GM18520 (cell line): Measurements from ENCODE around the gene CACNA1B.

Experiments used
- ATAC-seq: cut with Tn5 transposase; IDR thresholded peaks from one replicate; pipeline ENCODE4 v1.9.1; 2021; ENCODE audit not compliant: unreplicated experiment

Gene CACNA1B

DNA sequence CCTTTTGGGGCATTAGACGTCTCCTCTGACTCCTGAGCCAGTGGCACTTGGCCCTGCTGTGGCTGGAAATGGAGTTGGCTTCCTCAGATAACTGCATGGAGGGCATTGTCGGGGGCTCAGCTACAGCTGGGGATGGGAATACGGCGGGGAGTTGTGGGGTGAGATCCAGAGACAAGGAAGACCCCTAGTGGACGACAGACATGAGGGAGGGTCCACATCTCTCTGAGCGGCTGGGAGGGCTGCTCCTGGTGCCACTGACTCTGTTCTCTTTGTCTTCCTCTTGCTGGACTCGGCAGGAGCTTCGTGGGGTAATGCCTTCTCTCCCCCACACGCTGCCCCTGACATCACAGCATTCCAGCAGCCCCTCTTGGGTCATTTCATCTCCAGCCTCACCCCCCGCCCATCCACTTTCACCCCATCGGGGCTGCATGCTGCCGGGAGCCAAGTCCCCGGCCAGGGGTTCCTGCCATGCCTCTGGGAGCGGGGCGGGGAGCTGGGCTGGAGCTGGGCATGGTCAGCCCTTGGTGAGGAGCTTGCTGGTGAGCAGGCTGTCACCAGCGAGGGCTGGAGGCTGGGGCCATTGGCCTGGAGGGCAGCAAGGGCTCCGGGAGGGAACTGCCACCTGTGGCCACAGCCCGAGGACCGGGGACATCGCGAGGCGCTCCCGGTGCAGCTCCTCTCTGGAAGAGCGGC is 172.3 kb downstream of the CACNA1B start:
- ATAC-seq = no peak

DNA sequence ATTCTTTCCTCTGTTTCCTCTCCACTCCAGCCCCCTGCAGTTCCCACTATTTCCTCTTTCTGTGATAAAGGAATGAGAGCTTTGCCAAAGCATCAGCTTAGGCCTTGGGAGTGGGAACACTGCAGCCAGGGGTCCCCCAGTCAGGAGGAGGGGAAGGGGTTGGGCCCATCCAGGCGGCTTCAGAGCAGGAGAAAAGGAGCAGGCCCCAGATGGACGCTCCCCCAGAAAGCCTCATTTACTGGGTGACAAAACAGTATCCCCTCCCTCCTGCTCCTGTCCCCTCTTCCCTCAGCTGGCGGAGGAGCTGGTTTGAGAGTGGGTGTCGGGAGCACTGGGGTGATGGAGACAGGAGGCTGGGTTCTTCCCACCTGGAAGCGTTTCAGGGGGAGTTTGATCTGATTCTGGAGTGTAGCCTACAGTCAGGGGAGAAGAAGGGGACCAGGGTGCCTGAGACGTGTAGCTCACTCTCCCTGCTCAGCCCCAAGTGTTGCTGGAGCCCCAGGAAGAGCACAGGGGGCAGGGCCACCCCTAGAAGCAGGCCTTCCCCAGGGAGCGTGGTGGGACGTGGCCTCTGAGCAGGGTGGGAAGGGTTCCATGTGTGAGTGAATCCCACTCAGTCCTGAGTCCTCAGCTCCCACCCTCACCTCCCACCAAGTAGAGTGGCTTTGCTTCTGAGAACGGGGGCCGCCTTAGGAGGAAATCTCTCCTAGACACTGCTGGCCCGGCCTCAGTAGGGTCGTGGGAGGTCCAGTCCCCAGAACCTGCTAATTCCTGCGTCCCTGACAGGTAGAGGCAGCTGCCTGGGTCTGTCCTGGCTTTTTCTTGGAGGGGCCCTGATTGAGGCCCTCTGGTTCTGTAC is 173.1 kb downstream of the CACNA1B start:
- no peak for ATAC-seq

DNA sequence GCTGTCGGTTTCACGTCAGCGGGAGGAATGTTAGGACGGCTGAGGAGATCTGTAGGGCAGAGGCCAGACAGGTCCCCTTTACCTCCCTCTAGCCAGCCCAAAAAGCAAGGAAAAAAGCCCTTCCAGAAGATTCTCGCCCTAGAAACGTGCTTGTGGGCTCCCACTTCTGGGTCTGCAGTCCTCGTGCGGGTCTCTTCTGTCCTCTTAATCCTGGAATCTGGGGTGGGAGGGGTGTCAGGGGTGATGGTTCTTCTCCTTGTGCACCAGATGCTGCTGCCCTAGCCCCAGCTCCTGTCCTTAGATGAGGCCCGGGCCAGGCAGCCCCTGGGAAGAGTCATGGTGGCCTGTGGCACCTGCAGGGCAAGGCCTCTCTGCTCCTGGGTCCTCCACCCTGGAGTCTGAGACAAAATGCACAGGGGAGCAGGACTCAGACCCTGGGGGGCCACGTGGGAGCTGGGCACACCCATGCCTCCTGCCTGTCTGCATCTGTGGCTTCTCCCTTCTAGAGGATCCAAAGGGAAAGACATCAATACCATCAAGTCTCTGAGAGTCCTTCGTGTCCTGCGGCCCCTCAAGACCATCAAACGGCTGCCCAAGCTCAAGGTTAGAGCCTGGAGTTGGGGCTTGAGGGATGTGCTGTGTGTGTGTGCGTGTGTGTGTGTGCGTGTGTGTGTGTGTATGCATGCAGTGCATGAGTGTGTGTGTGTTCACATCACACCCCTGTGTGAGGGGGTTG is 174.2 kb downstream of the CACNA1B start:
- no peak for ATAC-seq

DNA sequence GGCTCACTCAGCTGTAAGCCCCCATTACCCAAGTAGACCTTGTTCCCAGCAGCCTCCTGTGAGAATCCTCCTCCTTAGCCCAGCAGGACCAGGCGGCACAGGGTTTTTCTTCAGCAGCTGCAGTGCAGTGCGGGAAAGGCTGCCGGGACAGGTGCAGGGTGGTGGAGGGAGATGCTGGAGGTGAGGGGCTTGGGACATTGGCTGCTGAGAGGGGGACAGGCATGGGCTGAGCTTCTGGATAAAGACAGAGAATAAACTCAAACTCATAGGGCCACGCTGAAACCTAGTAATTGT is 174.7 kb downstream of the CACNA1B start:
- no peak for ATAC-seq

DNA sequence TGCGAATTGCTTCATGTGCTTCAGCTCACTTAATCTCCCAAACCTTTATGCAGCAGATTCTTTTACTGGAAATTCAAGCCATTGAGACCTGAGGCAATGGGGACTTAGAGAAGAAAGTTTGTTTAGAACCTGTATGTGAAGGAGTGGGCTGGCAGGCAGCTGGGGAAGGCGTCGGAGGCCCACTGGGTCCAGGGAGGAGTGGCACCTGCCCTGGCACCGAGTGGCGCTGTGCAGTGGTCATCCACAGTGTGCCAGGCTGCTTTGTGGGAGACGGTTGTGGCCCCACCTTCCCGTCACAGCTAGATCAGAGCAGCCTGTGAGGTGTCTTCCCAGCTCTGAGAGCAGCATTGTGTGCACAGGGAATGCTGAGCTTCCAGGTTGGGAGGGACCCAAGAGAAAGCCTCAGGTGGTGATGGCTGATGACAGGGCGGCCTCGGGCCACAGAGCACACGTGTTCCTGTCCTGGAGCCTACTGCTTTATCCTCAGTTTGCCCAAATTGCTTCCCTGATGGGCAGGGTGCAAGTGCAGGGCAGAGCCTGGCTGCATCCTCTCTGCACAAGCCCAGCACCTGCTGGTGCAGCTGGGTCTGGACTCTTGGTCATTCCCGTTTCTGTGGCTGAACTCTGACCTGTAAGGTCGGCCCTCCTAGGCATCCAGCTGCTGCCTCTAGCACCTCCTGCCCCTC is 175.2 kb downstream of the CACNA1B start:
- no peak for ATAC-seq

DNA sequence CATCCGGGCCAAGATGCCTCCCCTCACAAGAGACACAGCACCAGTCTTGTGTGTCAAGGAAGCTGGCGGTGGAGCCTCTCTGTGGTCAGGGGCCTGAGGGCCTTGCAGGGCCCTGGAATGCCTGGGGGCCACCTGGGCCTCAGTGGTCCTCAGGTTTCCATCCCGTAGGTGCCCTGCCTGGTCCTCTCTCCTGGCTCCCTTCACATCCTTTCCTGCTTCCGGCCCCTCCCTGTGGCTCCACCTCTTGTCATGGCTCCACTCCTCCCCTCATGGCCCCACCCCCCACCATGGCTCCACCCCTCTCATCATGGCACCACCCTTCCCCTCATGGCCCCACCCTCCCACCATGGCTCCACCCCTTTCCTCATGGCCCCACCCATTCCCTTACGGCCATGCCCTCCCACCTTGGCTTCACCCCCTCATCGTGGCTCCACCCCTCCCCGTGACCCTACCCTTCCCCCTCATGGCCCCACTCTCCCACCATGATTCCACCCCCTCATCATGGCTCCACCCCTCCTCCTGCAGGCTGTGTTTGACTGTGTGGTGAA is 175.8 kb downstream of the CACNA1B start:
- no peak for ATAC-seq

DNA sequence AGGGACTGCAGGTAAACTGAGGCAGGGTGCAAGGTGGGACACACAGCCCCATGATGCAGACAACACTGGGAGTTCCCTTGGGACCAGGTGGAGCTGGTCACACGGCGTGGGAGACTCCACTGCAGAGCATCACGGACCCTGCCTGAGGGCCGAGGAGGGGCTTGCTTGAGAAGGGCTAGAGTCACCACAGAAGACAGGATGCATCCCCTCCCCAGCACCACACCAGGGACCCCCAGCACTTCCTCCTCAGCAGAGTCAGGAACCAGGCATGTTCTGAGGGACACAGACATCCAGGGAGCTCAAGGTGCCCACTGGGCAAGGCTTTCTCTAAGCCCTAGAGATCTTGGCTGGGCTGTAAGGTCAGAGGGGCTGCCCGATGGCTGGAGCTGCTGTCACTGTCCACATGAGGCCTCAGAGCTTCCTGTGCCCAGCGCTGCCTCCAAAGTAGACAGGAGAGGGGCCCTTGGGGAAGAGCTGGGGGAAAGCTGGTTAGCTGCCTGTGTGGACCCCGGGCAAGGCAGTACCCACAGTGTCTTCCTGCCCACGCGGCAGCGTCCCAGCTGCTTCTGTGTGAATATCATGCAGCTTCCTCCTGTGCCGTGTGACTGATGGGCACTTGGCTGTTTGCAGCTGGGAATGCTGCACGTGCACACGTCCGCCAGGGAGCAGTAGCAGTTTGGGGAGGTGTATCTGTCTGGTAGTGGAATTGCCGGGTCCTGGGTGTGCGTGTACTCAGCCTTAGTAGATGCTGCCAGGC is 176.6 kb downstream of the CACNA1B start:
- no peak for ATAC-seq

DNA sequence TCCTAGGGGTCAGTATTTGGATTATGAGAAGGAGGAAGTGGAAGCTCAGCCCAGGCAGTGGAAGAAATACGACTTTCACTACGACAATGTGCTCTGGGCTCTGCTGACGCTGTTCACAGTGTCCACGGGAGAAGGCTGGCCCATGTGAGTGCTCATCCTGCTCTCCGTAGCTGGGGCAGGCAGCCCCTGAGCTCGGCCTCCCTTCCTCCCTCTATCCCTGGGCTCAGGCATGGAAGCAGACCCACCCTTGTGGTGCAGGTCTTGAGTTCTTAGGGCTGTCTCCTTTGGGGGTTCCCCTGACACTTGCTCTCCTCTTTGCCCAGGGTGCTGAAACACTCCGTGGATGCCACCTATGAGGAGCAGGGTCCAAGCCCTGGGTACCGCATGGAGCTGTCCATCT is 180.1 kb downstream of the CACNA1B start:
- ATAC-seq = no peak

- ATAC-seq = no peak
Measured at GRCh38 chr9:138058181-138058580, 180.6 kb downstream of the CACNA1B start.

GRCh38 chr9:138059196-138059595 is 181.6 kb downstream of the CACNA1B start:
- no peak for ATAC-seq

DNA sequence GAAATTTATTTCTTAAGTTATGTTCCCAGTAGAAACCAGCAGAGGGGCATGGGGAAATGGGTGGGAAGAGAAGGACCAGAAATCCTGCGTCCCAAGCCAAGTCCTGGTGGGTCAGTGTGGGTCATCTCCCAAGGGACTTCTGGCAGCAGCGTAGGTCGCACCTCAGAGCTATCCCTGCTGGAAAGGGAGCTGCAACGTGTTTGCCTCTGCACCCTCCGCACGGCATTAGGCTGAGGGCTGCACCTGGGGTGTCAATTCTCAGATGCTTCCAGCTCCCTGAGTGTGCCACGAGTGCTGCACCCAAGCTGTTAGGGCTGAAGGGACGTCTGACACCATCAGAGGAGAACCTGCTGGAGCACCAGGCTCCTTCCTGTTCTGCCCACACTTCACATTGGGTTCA is 182.8 kb downstream of the CACNA1B start:
- ATAC-seq = no peak

GRCh38 chr9:138060881-138061280 is 183.3 kb downstream of the CACNA1B start:
- ATAC-seq = no peak

DNA sequence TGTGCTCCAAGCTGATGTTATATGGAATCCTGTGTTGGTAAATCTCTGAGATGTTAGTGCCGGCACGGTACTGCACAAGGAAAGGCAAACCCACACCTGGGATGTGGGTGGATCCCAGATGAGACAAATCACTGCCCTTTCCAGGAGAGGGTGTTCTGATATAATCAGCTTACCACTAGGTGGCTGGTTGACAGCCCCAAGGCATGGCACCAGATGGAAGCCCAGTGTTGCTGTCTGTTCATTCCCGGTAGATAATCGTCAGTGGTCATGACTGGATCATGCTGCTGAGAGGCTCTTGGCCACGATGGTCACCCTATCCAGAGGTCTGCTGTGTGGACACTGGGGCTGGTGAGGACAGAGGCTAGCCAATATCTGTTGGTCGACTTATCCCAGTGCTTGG is 184.0 kb downstream of the CACNA1B start:
- no peak for ATAC-seq

- no peak for ATAC-seq
Measured at GRCh38 chr9:138062196-138062595, 184.6 kb downstream of the CACNA1B start.

DNA sequence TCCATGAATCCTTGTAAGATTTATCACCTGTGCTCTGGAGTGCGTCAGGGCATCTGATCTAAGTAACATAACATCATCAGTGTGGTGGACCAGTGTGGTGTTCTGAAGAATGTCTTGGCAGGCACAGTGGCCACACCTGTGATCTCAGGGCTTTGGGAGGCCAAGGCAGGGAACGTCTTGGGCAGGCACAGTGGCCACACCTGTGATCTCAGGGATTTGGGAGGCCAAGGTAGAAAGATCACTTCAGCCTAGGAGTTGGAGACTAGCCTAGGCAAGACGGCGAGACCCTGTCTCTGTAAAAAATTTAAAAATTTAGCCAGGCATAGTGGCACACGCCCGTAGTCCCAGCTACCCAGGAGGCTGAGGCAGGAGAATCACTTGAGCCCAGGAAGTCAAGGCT is 185.5 kb downstream of the CACNA1B start:
- no peak for ATAC-seq

GRCh38 chr9:138063785-138064184 is 186.2 kb downstream of the CACNA1B start:
- ATAC-seq = no peak

DNA sequence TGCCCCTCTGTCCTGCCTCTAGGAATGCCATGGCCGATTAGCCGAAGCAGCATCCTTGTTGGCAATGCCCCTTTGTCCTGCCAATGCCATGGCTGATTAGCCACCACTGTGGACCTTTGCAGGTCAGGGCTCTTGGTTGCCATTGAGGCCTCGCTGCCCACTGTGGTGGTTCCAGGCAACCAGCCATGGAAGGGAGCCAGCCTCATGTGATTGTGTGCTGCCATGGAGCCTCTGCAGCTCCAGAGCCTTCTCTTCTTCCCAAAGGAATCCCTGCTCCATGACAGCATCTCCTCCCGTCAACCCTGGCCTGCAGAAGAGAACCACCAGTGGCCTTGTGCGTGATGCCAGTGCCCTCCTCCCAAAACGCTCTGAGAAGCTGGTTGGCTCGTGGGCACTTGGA is 187.0 kb downstream of the CACNA1B start:
- ATAC-seq = no peak

- ATAC-seq = no peak
Measured at GRCh38 chr9:138065287-138065686, 187.7 kb downstream of the CACNA1B start.

GRCh38 chr9:138066049-138066448 is 188.5 kb downstream of the CACNA1B start:
- ATAC-seq = no peak

DNA sequence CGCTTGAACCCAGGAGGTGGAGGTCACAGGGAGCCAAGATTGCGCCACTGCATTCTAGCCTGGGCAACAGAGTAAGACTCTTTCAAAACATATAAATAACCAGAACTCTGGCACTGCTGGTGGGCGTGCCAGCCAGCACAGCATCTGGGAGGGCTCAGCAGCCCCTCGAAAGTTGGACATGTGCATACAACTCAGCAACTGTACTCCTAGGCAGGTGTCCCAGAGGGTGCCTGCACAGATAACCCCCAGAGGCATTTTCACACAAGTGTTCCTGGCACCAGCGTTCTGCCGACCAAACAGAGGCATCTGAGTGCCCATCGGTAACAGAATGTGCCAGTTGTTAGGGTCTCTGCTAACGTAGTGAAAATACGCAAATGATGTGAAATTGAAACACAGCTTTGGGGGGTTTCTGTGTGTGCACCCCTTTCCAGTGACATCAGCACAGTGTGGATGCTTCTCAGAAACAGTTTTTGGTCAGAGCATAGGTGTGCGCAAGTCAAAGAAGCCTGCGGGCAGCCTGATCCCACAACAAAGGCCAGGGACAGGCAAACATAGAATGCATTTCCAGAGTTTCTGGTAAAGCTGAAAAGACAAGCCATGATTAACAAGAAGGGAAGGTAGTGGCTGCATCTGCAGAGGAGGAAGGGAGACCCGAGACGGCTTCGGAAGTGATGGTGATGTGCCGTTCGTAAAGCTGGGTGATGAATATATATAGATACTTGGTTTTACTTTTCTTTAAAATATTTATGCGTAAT is 190.2 kb downstream of the CACNA1B start:
- ATAC-seq = no peak
